HG03135 (cell line): ENCODE results near the gene FSTL4.

Source experiments
- ATAC-seq: cut with Tn5 transposase; IDR thresholded peaks from one replicate; pipeline ENCODE4 v1.9.1; 2021; ENCODE audit warnings: mild to moderate bottlenecking, moderate library complexity; ENCODE audit not compliant: unreplicated experiment

FSTL4 gene

GRCh38 chr5:133611357-133612248 lies 738 bp downstream of the FSTL4 start:
- ATAC-seq, result no peak

GRCh38 chr5:133610489-133611356 lies 1.6 kb downstream of the FSTL4 start:
- no peak for ATAC-seq

GRCh38 chr5:133607451-133607850 lies 4.9 kb downstream of the FSTL4 start:
- ATAC-seq, result no peak

- no peak for ATAC-seq
Observed at GRCh38 chr5:133606835-133607234, 5.5 kb downstream of the FSTL4 start.

- no peak for ATAC-seq
Observed at GRCh38 chr5:133605323-133605722, 7.0 kb downstream of the FSTL4 start.

- ATAC-seq, result no peak
Observed at GRCh38 chr5:133603711-133604110, 8.6 kb downstream of the FSTL4 start.

- no peak for ATAC-seq
Observed at GRCh38 chr5:133602835-133603380, 9.4 kb downstream of the FSTL4 start.

- no peak for ATAC-seq
Observed at GRCh38 chr5:133599600-133599999, 12.7 kb downstream of the FSTL4 start.

- ATAC-seq, result no peak
Observed at GRCh38 chr5:133599044-133599443, 13.3 kb downstream of the FSTL4 start.

- ATAC-seq, result no peak
Observed at GRCh38 chr5:133596049-133596448, 16.3 kb downstream of the FSTL4 start.

- no peak for ATAC-seq
Observed at GRCh38 chr5:133595465-133595864, 16.9 kb downstream of the FSTL4 start.

- ATAC-seq, result no peak
Observed at GRCh38 chr5:133589286-133589685, 23.1 kb downstream of the FSTL4 start.

GRCh38 chr5:133582971-133583370 lies 29.4 kb downstream of the FSTL4 start:
- ATAC-seq, result no peak

GRCh38 chr5:133581918-133582317 lies 30.4 kb downstream of the FSTL4 start:
- ATAC-seq, result no peak

GRCh38 chr5:133581348-133581747 lies 31.0 kb downstream of the FSTL4 start:
- ATAC-seq, result no peak

GRCh38 chr5:133580618-133581017 lies 31.7 kb downstream of the FSTL4 start:
- ATAC-seq, result no peak

- ATAC-seq, result no peak
Observed at GRCh38 chr5:133579766-133580165, 32.6 kb downstream of the FSTL4 start.

- ATAC-seq, result no peak
Observed at GRCh38 chr5:133569347-133569746, 43.0 kb downstream of the FSTL4 start.

- ATAC-seq, result no peak
Observed at GRCh38 chr5:133565993-133566392, 46.3 kb downstream of the FSTL4 start.

GRCh38 chr5:133564921-133565565 lies 47.3 kb downstream of the FSTL4 start:
- no peak for ATAC-seq

GRCh38 chr5:133562554-133562953 lies 49.8 kb downstream of the FSTL4 start:
- no peak for ATAC-seq
